ENCODE results near the gene FAAP100.

FAAP100 gene

DNA sequence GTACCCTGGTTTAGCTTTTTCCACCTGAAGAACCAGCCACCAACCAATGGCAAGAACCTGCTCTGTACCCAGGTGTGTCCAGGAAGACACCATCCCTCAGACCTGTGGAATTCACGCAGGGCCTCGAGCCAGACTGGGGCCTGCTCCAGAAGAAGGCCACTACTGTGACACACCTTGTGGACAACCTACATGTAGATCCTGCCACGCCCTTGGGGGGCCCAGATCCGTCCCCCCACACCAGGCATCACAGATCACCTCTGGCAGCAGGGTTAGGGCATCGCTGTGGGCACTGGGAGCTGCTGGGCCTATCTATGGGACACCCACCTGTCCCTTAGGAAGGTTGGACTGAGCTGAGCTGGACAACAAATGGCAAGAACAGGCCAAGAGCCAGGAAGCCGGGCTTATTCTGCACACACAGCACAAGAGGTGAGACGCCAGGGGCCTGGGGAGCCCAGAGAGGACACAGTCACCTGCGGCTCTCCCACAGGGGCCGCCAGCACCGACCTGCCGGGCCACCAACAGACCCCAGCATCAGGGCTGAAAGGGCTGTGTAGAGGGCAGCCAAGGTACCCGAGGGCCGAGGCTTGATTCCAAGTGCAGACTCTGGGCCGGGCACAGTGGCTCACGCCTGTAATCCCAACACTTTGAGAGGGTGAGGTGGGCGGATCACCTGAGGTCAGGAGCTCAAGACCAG, 7.7 kb downstream of the FAAP100 start:
- Histone ChIP-seq H3K4me1 (no peaks in the 10 kb centered on the region), H3K36me3 (peaks cover 54% of the 10 kb centered on the region), H3K4me3 (ENCODE audit: low read depth, low read length) (no peak overlapping the region), H3K27me3 (no peaks in the 10 kb centered on the region), H3K9me3 (no peaks in the 10 kb centered on the region)
- no peak for DNase-seq
- TF ChIP-seq, protein P1, sequence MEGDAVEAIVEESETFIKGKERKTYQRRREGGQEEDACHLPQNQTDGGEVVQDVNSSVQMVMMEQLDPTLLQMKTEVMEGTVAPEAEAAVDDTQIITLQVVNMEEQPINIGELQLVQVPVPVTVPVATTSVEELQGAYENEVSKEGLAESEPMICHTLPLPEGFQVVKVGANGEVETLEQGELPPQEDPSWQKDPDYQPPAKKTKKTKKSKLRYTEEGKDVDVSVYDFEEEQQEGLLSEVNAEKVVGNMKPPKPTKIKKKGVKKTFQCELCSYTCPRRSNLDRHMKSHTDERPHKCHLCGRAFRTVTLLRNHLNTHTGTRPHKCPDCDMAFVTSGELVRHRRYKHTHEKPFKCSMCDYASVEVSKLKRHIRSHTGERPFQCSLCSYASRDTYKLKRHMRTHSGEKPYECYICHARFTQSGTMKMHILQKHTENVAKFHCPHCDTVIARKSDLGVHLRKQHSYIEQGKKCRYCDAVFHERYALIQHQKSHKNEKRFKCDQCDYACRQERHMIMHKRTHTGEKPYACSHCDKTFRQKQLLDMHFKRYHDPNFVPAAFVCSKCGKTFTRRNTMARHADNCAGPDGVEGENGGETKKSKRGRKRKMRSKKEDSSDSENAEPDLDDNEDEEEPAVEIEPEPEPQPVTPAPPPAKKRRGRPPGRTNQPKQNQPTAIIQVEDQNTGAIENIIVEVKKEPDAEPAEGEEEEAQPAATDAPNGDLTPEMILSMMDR (IDR thresholded peaks at IDR 0.05; ENCODE audit: low read depth, low read length): no peak

DNA sequence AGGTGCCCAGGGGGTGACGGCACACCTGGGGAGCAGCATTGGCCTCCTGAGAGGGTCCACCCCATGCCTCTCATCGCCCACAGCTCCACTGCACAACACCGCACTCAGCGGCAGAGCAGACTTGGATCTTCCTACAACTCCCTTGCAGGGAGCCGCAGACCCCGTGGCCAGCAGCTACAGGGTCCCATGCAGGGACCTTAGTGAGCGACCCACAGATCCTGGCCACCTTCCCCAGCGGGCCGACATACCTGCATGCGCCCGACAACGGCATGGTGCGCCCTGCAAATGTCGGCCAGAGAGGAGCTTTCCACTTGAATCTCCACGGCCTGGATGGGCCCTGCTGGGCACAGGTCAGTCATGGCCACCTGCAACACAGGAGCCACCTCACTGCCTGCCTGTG, 8.4 kb downstream of the FAAP100 start:
- no peak for DNase-seq
- H3K4me1 ChIP-seq: no peaks in the 10 kb centered on the region
- H3K36me3 ChIP-seq: peaks cover 50% of the 10 kb centered on the region
- no peak overlapping the region for H3K4me3 ChIP-seq (ENCODE audit: low read depth, low read length)
- TF ChIP-seq, protein P1 (IDR thresholded peaks at IDR 0.05; ENCODE audit: low read depth, low read length): no peak
- no peaks in the 10 kb centered on the region for H3K27me3 ChIP-seq
- H3K9me3 ChIP-seq: no peaks in the 10 kb centered on the region

DNA sequence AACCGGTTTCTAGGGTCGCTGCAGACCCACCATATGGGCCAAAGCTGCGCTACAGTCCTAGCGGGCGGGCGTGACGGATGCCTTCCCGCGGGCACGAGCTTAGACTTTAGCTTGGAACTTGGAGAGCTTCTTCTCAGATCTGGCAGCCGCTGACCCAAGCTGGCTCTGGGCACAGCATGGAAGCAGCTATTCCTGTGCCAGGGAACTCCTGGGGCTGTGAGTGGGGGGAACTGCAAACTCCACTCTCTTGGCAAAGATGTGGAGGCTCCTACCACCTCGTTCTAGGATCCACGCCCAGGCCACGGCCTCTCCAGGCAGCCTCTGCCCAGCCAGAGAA, 8.8 kb downstream of the FAAP100 start:
- Histone ChIP-seq H3K4me1 (no peaks in the 10 kb centered on the region; the same call in 1 of the 2 replicates), H3K4me3 (ENCODE audit: low read depth, low read length) (no peak overlapping the region), H3K9me3 (no peaks in the 10 kb centered on the region), H3K27me3 (no peaks in the 10 kb centered on the region), H3K36me3 (peaks cover 50% of the 10 kb centered on the region)
- DNase-seq: no peak
- TF ChIP-seq, protein P1 (IDR thresholded peaks at IDR 0.05; ENCODE audit: low read depth, low read length): no peak

DNA sequence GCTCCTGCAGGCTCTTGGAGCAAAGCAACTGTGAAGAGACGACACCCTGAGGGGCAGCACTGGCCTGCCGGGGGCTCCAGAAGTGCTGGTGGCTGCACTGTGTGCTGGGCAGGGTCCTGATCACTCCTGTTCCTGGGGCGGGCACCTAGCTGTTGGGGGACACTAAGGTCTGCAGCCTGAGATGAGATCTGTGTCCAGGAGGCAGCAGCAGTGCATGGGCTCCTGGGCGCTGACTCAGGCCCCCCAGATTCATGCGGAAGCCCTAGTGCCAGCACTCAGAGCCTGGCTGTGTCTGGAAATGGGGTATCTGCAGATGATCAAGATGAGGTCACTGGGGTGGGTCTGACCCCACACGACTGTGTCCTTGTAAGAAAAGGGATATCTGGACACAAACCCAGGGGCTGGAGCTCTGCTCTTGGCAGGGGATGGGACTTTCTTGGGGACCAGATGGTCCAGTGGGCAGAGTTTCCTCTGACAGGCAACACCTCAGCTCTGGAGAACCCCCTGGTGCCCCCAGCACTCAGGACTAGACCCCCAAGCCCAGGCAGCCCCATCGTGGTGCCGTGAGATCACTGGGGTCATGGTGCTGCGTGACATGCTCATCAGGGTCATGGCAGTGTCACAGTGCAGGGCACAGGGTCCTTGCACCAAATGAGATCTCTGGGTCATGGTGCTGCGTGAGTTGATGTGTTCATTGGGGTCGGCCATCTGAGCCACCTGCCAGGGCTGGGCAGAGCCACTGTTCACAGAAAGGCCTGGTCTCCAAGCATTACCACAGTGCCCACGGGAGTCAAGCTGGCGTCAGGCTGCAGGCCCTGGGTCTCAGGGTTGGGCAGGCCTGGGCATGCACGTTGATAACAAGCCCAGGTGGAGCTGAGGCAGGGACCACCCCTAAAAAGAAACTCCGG, 9.5 kb downstream of the FAAP100 start:
- Histone ChIP-seq H3K36me3 (peaks cover 44% of the 10 kb centered on the region), H3K4me3 (ENCODE audit: low read depth, low read length) (no peak overlapping the region), H3K4me1 (peaks cover 6% of the 10 kb centered on the region), H3K27me3 (no peaks in the 10 kb centered on the region), H3K9me3 (no peaks in the 10 kb centered on the region)
- DNase-seq: peak; percentile 9
- TF ChIP-seq, protein P1 (IDR thresholded peaks at IDR 0.05; ENCODE audit: low read depth, low read length): no peak

DNA sequence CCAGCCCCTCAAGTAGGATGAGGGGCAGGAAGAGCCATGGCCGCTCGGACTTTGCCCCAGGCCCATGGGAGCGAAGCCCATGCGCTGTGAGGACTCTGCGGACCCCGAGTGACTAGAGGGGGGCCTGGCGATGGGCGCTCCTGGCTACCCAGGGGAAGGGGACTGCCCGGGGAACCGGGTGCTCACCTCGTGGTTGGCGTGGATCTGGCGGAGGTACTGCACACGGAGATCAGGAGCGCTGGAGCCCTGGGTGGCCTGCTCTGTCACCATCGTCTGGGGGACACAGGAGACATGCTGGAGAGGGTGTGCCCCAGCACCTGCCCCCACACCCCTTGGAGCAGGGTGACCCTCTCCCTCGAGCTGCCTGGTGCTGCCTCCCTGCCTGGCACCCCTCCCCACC, 11.0 kb downstream of the FAAP100 start:
- Histone ChIP-seq H3K36me3 (peaks cover 28% of the 10 kb centered on the region), H3K4me3 (ENCODE audit: low read depth, low read length) (no peak overlapping the region), H3K4me1 (peaks cover 15% of the 10 kb centered on the region), H3K9me3 (no peaks in the 10 kb centered on the region), H3K27me3 (no peaks in the 10 kb centered on the region)
- TF ChIP-seq, protein P1 (IDR thresholded peaks at IDR 0.05; ENCODE audit: low read depth, low read length): no peak
- peak; percentile 7 for DNase-seq

DNA sequence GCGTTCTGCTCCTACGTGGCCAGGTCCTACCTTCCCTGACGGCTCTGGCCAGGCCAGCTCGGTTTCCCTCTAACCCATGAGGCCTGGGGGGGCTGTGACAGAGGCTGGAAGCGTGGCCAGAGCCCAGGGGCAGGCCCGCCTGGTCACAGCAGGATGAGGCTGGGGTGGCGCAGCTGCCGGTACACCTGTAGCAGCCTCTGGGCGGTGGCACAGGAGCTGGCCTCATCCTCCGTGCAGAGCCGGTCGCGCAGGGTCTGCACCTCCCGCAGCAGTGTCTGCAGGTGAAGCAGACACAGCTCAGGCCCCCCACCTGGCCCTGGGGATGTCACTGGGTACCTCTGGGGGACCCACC, 11.5 kb downstream of the FAAP100 start:
- Histone ChIP-seq H3K9me3 (no peaks in the 10 kb centered on the region), H3K36me3 (peaks cover 24% of the 10 kb centered on the region), H3K4me1 (peaks cover 18% of the 10 kb centered on the region), H3K27me3 (no peaks in the 10 kb centered on the region), H3K4me3 (ENCODE audit: low read depth, low read length) (no peak overlapping the region)
- TF ChIP-seq, protein P1 (IDR thresholded peaks at IDR 0.05; ENCODE audit: low read depth, low read length): no peak
- peak; percentile 10 for DNase-seq

Data from BE2C (cell line).